BE2C (cell line): ENCODE measurements around the gene RGMB.

Experiments
- DNase-seq: peaks from one replicate; pipeline ENCODE4 v3.0.0-alpha.2; 2020
- H3K27me3 ChIP-seq: fragments of 250-450 bp; sonication (Bioruptor Pico); 2 replicates; pipeline ENCODE4 v1.5.1; 2020; ENCODE audit warnings: mild to moderate bottlenecking
- H3K36me3 ChIP-seq: fragments of 250-450 bp; sonication (Bioruptor Pico); 2 replicates; pipeline ENCODE4 v1.5.1; 2020; ENCODE audit warnings: mild to moderate bottlenecking
- H3K4me1 ChIP-seq: fragments of 250-450 bp; sonication (Bioruptor Pico); 2 replicates; pipeline ENCODE4 v1.5.1; 2020
- H3K4me3 ChIP-seq: 2 replicates; pipeline ENCODE4 v1.5.1; 2011; ENCODE audit warnings: low read depth, low read length
- H3K9me3 ChIP-seq: fragments of 250-450 bp; sonication (Bioruptor Pico); 2 replicates; pipeline ENCODE4 v1.5.1; 2020
- TF ChIP-seq, protein P1 (sequence below): IDR thresholded peaks from 2 replicates; pipeline ENCODE4 v1.5.1; 2012; ENCODE audit warnings: mild to moderate bottlenecking, low read depth, low read length

Gene RGMB

DNA sequence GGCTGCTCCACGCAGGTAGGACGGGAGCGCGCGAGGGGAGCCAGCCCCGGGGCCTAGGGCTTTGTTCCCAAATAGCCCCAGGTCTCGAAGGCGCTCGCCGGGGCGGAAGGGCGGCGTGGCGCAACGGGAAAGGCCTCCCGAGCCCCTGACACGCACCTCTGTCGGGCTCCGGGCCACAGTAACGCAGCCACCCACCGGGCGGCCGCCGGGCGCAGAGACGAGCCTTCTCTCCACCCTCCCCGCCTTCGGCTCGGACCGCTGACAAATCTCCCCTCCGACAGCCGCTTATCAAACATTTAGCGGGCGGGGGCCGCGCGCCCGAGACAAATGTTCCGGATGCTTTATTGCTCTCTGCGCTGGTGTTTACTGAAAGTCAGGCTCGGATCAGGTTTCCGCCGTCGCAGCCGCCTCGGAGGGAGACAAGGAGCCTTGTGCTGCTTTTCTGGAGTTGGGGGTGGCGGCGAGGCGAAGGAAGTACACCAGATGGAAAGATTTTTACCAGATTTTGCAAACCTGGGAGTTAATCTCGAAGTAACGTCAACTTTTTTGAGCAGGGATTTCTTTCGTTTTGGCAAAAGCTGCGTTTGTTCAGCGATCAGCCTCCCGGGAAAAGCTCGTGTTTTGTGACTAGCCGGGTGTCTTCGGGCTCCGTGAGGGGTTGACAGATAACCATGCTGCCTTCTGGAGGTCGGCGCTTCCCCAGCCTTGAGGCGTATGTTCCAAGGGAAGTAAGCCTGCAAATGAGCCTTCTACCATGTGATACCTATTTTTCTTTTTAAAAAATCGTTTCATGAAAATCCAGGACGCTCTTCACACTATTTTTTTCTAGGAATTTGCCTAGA is 950 bp downstream of the RGMB start:
- peak overlapping the region; percentile 85 for H3K4me3 ChIP-seq
- H3K27me3 ChIP-seq: no peaks in the 10 kb centered on the region
- TF ChIP-seq, protein P1, sequence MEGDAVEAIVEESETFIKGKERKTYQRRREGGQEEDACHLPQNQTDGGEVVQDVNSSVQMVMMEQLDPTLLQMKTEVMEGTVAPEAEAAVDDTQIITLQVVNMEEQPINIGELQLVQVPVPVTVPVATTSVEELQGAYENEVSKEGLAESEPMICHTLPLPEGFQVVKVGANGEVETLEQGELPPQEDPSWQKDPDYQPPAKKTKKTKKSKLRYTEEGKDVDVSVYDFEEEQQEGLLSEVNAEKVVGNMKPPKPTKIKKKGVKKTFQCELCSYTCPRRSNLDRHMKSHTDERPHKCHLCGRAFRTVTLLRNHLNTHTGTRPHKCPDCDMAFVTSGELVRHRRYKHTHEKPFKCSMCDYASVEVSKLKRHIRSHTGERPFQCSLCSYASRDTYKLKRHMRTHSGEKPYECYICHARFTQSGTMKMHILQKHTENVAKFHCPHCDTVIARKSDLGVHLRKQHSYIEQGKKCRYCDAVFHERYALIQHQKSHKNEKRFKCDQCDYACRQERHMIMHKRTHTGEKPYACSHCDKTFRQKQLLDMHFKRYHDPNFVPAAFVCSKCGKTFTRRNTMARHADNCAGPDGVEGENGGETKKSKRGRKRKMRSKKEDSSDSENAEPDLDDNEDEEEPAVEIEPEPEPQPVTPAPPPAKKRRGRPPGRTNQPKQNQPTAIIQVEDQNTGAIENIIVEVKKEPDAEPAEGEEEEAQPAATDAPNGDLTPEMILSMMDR: no peak
- H3K9me3 ChIP-seq: no peaks in the 10 kb centered on the region
- DNase-seq: peak; percentile 77
- peaks cover 9% of the 10 kb centered on the region for H3K36me3 ChIP-seq
- H3K4me1 ChIP-seq: no peaks in the 10 kb centered on the region; the same call in 1 of the 2 replicates

DNA sequence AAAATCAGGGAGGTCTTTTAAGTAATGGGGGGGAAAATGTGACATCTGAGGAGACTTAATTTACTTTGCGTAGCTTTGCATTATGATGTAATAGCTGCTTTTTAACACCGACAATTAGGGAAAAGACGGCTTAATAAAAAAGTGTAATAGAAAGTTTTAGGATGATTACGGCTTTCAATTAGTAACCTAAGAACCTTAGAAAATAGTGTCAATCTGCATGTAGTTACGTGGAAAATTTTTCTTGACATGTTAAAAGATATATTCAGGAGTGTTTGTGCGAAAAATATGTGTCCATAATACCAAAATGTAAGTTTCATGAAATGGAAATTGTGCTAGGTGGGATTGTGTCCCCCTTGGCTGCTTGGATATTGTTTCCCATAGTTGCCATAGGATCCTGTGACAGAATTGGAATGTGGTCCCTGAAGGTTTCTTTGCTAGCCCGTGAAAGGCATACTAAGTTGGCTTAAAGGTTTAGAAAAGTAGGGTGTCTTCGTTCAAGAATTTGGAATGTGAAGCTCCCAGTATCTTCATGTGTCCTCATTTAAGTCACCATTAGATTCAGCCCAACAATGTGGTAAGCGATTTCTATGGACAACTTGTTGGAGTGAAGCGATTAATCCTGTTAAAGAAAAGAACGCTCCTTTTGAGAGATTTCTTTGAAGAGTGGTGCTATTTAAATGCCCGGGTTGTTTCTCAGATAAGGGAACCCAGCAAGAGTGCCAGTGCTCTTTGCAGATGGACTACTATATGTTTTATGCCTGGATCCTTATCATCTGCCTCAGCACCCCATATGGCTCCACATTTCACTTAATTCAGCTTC is 2.0 kb downstream of the RGMB start:
- peak overlapping the region; percentile 85 for H3K4me3 ChIP-seq

DNA sequence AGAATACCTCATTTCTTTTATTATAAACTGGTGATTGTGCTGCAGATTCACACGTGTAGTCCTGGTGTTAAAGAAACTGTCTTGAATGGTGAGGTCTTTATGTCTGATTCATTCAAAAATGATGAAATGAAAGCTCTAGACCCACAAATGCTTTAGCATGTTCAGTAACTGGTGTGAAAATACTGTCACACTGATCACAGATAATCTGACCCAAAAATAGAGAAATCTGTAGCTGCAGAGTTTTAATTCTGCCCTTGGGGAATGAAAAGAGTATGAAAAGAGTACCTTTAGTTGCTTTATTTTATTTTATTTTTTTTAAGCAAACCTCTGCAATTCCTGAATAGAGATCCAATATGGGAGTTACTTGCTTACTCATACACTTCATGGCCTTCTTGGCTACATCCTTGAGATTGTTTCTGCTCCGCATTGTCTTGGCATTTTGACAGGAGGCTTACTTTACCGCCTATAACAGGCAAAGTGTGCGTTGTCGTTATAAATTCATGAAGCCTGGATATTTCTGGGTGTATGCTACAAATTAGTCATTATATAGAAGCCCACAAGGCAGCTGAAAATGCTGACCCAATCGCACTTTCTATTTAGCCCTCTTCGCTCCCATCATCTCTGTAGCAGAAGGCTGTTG is 2.7 kb downstream of the RGMB start:
- TF ChIP-seq, protein P1: no peak
- peaks cover 27% of the 10 kb centered on the region for H3K36me3 ChIP-seq
- H3K4me3 ChIP-seq: peak overlapping the region; percentile 85
- no peaks in the 10 kb centered on the region for H3K9me3 ChIP-seq
- DNase-seq: no peak
- H3K27me3 ChIP-seq: no peaks in the 10 kb centered on the region
- H3K4me1 ChIP-seq: no peaks in the 10 kb centered on the region; the same call in 1 of the 2 replicates

More for the DNA sequence above, 2.0 kb downstream of the RGMB start:
- Histone ChIP-seq H3K27me3 (no peaks in the 10 kb centered on the region), H3K9me3 (no peaks in the 10 kb centered on the region), H3K4me1 (no peaks in the 10 kb centered on the region; the same call in 1 of the 2 replicates), H3K36me3 (peaks cover 19% of the 10 kb centered on the region)
- TF ChIP-seq, protein P1: no peak
- DNase-seq: no peak

DNA sequence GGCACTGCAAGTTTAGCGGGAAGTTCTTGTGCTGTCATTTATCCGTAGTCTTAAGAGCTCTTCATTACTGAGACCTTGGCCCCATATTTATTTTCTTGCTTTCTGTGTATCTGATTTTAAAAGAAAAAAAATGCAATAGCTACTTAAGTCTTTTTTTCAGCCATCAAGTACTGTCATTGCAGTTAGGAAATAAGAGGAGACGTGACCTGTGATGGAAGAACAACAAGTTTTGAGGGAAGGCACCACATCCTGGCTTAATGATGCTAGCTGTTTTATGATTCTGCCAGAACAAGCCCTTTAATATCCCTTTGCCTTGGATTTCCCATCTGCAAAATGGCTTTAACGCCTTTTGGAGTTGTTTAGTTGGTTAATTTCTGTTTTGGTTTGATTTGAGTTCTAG is 3.8 kb downstream of the RGMB start:
- H3K4me3 ChIP-seq: no peak overlapping the region
- H3K9me3 ChIP-seq: no peaks in the 10 kb centered on the region
- TF ChIP-seq, protein P1: no peak
- DNase-seq: no peak
- no peaks in the 10 kb centered on the region; the same call in 1 of the 2 replicates for H3K4me1 ChIP-seq
- peaks cover 38% of the 10 kb centered on the region for H3K36me3 ChIP-seq
- no peaks in the 10 kb centered on the region for H3K27me3 ChIP-seq

DNA sequence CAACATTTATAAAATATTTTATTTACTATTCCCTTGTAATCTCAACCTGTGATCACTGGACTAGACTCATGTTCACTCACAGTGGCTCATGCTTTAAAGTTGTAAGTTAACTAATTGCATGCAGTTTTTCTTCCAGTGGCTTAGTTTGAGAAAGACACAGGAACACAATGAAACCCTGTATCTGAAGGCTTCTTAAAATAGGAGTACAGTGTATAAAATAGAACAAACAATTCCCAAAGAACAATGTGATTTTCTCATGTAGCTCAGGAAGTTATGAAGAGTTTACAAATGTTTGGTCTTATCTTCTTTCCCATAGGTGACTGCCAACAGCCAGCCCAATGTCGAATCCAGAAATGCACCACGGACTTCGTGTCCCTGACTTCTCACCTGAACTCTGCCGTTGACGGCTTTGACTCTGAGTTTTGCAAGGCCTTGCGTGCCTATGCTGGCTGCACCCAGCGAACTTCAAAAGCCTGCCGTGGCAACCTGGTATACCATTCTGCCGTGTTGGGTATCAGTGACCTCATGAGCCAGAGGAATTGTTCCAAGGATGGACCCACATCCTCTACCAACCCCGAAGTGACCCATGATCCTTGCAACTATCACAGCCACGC is 5.9 kb downstream of the RGMB start:
- TF ChIP-seq, protein P1: no peak
- DNase-seq: no peak
- Histone ChIP-seq H3K36me3 (peaks cover 51% of the 10 kb centered on the region), H3K27me3 (no peaks in the 10 kb centered on the region), H3K4me3 (no peak overlapping the region), H3K9me3 (no peaks in the 10 kb centered on the region), H3K4me1 (peaks cover 6% of the 10 kb centered on the region; the same call in 1 of the 2 replicates)
